T-helper 1 cell treated with Interleukin-12 subunit alpha and Interleukin-12 subunit beta and Interleukin-4 antibody, amounts not matched to agents 30 ng/mL and 1 ng/mL, for 36 hours (primary cell): Measurements from ENCODE around the gene ATP6V1F. TPM values are rescaled to one million over a fixed set of nuclear protein-coding genes. Genes with fewer than 3 reads are reported as not detected.
"Not testable (repeated sequence)": the region's sequence is repeated elsewhere in the genome, so short reads cannot be mapped to it uniquely, and the experiment has no call there.

Experiments used
- intact Hi-C: fragments of 100-400 bp; cut with micrococcal nuclease; formaldehyde crosslinking; loops from one replicate; pipeline ENCODE4 v1.15.1; 2024
- total RNA-seq: library from RNA; stranded (reverse); gene quantifications from 2 replicates; pipeline ENCODE4 v1.2.3, GENCODE V29; 2022

The ATP6V1F gene
- total RNA-seq, 1 donor from 2014 or later: 127 TPM

GRCh38 chr7:128912709-128913495 is 50.2 kb downstream of the ATP6V1F start:
- intact Hi-C loops: not testable (repeated sequence)

GRCh38 chr7:128913870-128914565 is 51.4 kb downstream of the ATP6V1F start:
- intact Hi-C loops: no loop called here

GRCh38 chr7:128914566-128915151 is 52.0 kb downstream of the ATP6V1F start:
- intact Hi-C loops: no loop called here

- intact Hi-C loops: no loop called here
Measured at GRCh38 chr7:128915271-128915819, 52.7 kb downstream of the ATP6V1F start.

Other genes starting within 250 kb of the ATP6V1F start
- gene GARIN1A, start 190.6 kb upstream of the ATP6V1F start, total RNA-seq: 1.5 and 3.4 TPM in 2 replicates
- gene CALU, start 123.5 kb upstream of the ATP6V1F start, total RNA-seq: 39.8 and 42.4 TPM in 2 replicates
- gene OPN1SW, start 87.1 kb upstream of the ATP6V1F start, total RNA-seq: not detected in 2 replicates
- gene CCDC136, start 70.9 kb upstream of the ATP6V1F start, total RNA-seq: 5.3 and 8.8 TPM in 2 replicates
- 0.02 TPM in 1 of 2 replicates, not detected in the other for gene FLNC, start 32.5 kb upstream of the ATP6V1F start, total RNA-seq
- 0.10 and 0.20 TPM in 2 replicates for gene KCP, start 47.9 kb downstream of the ATP6V1F start, total RNA-seq
- gene IRF5, start 75.1 kb downstream of the ATP6V1F start, total RNA-seq: 9.8 and 11.3 TPM in 2 replicates
- gene TNPO3, start 192.3 kb downstream of the ATP6V1F start, total RNA-seq: 43.6 and 45.0 TPM in 2 replicates